HFFc6 (cell line): Measurements from ENCODE around the gene AARS2. TPM values are rescaled to one million over a fixed set of nuclear protein-coding genes. Genes with fewer than 3 reads are reported as not detected.
A peak's percentile ranks its signal among the peaks of the same experiment; 100 is the strongest.

ENCODE experiments used
- DNase-seq: peaks from one replicate; pipeline ENCODE4 v3.0.0-alpha.2; 2018
- H3K27ac Mint-ChIP-seq: 2 replicates; pipeline ENCODE4 v1.8.0; 2020; ENCODE audit warnings: mild to moderate bottlenecking, mixed read lengths
- H3K27me3 Mint-ChIP-seq: 2 replicates; pipeline ENCODE4 v1.8.0; 2021; ENCODE audit warnings: mild to moderate bottlenecking, moderate library complexity, mixed read lengths; ENCODE audit not compliant: insufficient read depth
- H3K36me3 Mint-ChIP-seq: 2 replicates; pipeline ENCODE4 v1.8.0; 2021; ENCODE audit warnings: low read depth, mixed read lengths
- H3K4me1 Mint-ChIP-seq: 2 replicates; pipeline ENCODE4 v1.8.0; 2020; ENCODE audit warnings: low read depth, mixed read lengths
- H3K4me3 Mint-ChIP-seq: 2 replicates; pipeline ENCODE4 v1.8.0; 2020; ENCODE audit warnings: mild to moderate bottlenecking, moderate library complexity, mixed read lengths
- H3K9me3 Mint-ChIP-seq: 2 replicates; pipeline ENCODE4 v1.8.0; 2020; ENCODE audit warnings: mild to moderate bottlenecking, mixed read lengths
- total RNA-seq, 6 experiments: library from RNA; stranded (reverse); fragmentation: NEBNext Ultra II Directional; extraction: Animal tissue kit (Norgen Biotek cat#: 25700); gene quantifications; 2 replicates in 1 of 6; 3 replicates in 5 of 6; pipeline ENCODE4 v1.2.3, GENCODE V29; 2021
- TF ChIP-seq, protein P1 (sequence below): fragments of 200-600 bp; sonication (generic); IDR thresholded peaks from 2 replicates; pipeline ENCODE4 v1.5.0; 2021; ENCODE audit warnings: antibody characterized with exemption, mild to moderate bottlenecking

Gene AARS2
- total RNA-seq, 6 experiments from 2014 or later, result 8.8 to 11.5 (median 10.7) TPM

DNA sequence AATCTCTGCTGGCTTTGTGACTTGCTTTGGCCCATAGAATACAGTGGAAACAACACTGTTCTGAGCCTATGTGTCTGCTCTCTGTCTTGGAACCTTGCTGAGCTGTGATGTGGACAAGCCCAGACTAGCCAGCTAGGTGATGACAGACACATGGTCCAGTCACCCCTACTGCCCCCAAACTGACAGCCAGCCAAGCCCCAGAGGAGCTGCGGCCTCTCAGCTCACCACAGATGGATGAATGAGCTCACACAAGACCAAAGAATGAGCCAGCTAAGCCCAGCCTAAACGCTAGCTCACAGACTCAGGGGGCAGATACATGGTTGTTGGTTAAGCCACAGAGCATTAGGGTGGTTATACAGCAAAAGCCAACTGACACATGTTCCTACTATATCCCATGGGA lies 4.1 kb downstream of the AARS2 start:
- Mint-ChIP-seq H3K36me3 (peaks cover 18% of the 10 kb centered on the region; the same call in 1 of the 2 replicates), H3K27me3 (no peaks in the 10 kb centered on the region), H3K4me1 (peaks cover 27% of the 10 kb centered on the region), H3K27ac (peak overlapping the region; percentile 62), H3K4me3 (no peak overlapping the region), H3K9me3 (no peaks in the 10 kb centered on the region)
- DNase-seq, result peak; percentile 32
- TF ChIP-seq, protein P1, sequence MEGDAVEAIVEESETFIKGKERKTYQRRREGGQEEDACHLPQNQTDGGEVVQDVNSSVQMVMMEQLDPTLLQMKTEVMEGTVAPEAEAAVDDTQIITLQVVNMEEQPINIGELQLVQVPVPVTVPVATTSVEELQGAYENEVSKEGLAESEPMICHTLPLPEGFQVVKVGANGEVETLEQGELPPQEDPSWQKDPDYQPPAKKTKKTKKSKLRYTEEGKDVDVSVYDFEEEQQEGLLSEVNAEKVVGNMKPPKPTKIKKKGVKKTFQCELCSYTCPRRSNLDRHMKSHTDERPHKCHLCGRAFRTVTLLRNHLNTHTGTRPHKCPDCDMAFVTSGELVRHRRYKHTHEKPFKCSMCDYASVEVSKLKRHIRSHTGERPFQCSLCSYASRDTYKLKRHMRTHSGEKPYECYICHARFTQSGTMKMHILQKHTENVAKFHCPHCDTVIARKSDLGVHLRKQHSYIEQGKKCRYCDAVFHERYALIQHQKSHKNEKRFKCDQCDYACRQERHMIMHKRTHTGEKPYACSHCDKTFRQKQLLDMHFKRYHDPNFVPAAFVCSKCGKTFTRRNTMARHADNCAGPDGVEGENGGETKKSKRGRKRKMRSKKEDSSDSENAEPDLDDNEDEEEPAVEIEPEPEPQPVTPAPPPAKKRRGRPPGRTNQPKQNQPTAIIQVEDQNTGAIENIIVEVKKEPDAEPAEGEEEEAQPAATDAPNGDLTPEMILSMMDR, result no peak

DNA sequence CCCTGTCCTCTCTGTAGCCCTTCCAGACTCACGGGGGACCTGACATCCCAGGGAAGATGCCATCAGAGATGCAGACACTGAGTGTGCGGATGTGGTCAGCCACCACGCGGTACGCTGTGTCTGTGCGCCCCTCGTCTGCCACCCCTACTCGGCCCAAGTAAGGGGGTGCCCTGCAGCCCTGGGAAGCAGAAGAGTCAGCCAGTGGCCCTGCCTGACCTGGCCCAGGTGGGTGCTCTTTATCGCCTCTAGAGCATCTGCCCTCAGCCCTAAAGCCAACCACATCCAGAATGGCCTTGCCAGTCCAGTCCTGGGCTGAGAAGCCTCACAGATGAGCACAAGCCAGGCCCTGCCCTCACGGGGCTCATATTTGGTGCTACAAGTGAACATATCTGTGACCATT lies 5.9 kb downstream of the AARS2 start:
- peaks cover 18% of the 10 kb centered on the region; the same call in 1 of the 2 replicates for H3K36me3 Mint-ChIP-seq

DNA sequence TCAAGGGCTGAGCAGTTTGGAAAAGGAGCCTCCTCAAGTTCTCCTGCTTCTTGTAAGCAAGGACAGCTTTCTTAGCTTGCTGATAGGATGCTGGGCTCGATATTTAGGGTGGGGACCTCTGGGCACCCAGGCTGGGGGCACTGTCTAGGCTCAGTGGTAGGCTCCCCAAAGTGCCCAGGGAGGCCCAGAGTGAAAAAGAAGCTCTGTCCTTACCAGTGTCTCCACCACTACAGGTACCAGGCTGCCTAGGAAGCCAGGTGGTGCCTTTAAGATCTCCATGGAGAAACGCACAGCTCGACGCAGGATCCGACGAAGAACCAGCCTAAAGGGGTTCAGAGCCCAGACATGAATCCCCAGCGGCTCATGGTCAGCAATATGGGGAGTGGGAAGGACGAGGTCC lies 6.4 kb downstream of the AARS2 start:
- Mint-ChIP-seq H3K4me3 (no peak overlapping the region), H3K36me3 (peaks cover 18% of the 10 kb centered on the region; the same call in 1 of the 2 replicates), H3K27ac (no peak overlapping the region), H3K9me3 (no peaks in the 10 kb centered on the region), H3K27me3 (no peaks in the 10 kb centered on the region), H3K4me1 (peaks cover 19% of the 10 kb centered on the region)
- DNase-seq, result no peak
- TF ChIP-seq, protein P1, result no peak

More for the DNA sequence above, 5.9 kb downstream of the AARS2 start:
- Mint-ChIP-seq H3K4me1 (peaks cover 24% of the 10 kb centered on the region), H3K27ac (no peak overlapping the region), H3K27me3 (no peaks in the 10 kb centered on the region), H3K9me3 (no peaks in the 10 kb centered on the region), H3K4me3 (no peak overlapping the region)
- TF ChIP-seq, protein P1, result no peak
- no peak for DNase-seq

DNA sequence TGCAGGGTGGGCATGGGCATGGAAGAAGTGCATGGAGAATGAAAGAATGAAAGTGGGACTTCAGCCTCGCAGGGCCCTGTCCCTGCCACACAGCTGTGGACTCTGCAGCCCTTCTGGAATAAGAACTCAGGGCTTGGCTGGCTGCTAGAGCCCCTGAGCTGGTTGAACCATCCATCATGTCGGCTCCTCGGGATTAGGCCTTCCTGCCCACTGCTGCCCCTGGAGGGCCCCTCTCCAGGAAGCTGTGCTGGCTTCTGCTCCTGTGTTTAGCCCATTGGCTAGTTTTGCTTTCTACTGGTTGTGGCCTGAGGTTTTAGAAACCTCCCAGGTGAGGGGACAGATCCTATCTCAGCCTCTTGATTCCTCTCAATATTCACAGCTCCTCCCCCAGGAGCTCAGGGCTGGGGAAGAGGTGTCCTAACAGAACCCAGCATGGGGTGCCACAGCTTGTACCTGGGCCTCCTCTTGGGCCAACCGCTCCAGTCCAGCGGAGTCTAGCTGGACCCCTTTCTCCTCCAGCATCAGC lies 7.9 kb downstream of the AARS2 start:
- H3K27ac Mint-ChIP-seq, result no peak overlapping the region

DNA sequence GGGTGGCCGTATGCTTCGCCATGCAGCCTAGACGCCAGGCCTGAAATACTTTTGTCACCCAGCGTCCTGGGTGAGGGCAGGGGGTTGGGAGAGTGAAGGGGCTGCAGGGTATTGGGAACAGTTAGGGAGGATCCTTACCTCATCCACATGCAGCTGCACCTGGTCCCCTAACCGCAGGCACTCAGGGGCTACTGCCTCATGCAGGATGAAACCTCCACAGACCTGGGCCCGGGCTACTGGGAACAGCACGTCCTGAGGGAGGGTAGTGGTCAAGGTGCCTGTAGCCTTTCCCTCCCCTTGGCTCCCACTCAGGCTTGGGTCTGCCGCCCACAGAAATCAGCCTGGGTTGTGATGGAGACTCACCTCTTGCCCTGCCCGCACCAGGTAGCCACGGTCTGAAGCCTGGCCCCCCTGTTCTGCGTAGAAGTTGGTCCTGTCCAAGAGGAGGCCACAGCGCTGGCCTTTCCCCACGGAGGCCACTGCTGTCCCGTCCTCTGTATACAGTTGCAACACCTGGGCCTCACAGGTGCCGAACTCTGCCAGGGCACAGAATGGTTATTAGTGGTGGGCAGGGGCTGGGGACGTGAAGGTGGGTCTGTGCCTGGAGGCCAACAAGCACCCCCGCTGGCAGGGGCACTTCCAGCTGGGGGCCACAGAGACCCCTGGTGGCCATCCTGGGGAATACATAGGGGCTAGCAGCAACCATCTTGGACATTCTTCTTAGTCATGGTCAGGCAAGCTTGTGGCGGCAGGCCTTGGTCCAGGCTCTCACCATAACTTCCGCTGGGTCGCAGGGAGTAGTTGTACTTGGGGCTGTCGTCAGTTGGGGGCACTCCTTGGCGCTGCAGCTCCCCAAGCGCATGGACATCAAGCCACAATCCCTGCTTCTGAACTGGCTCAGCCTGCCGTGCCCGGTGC lies 8.6 kb downstream of the AARS2 start:
- Mint-ChIP-seq H3K36me3 (peaks cover 22% of the 10 kb centered on the region), H3K27me3 (no peaks in the 10 kb centered on the region), H3K4me1 (peaks cover 8% of the 10 kb centered on the region), H3K9me3 (no peaks in the 10 kb centered on the region), H3K4me3 (no peak overlapping the region), H3K27ac (no peak overlapping the region)
- DNase-seq, result peak; percentile 5
- TF ChIP-seq, protein P1, result peak; percentile 90

More for the DNA sequence above, 7.9 kb downstream of the AARS2 start:
- DNase-seq, result no peak
- no peaks in the 10 kb centered on the region for H3K27me3 Mint-ChIP-seq
- TF ChIP-seq, protein P1, result no peak
- peaks cover 25% of the 10 kb centered on the region for H3K36me3 Mint-ChIP-seq
- H3K9me3 Mint-ChIP-seq, result no peaks in the 10 kb centered on the region
- H3K4me3 Mint-ChIP-seq, result no peak overlapping the region
- peaks cover 16% of the 10 kb centered on the region for H3K4me1 Mint-ChIP-seq
